Epithelial cell of prostate (primary cell): ENCODE results near the gene GNB1.
"Not testable (repeated sequence)": the region's sequence is repeated elsewhere in the genome, so short reads cannot be mapped to it uniquely, and the experiment has no call there.

ENCODE experiments used
- DNase-seq: peaks from one replicate; pipeline ENCODE4 v3.0.0-alpha.2; 2011; ENCODE audit warnings: low read depth, low spot score
- H3K27ac ChIP-seq: fragments of 450-650 bp; 2 replicates; pipeline ENCODE4 v1.5.1; 2017; ENCODE audit warnings: mild to moderate bottlenecking

GNB1 gene

GRCh38 chr1:1893291-1893985, 2.6 kb upstream of the GNB1 start:
- DNase-seq, result no peak
- H3K27ac ChIP-seq, result no peak overlapping the region

- DNase-seq, result no peak
- peak overlapping the region; percentile 85 for H3K27ac ChIP-seq
Observed at GRCh38 chr1:1892763-1893120, 1.9 kb upstream of the GNB1 start.

- DNase-seq, result peak; percentile 24
- H3K27ac ChIP-seq, result peak overlapping the region; percentile 85
Observed at GRCh38 chr1:1892079-1892762, 1.3 kb upstream of the GNB1 start.

GRCh38 chr1:1891349-1892078, 627 bp upstream of the GNB1 start:
- peak overlapping the region; percentile 85 for H3K27ac ChIP-seq
- DNase-seq, result no peak

GRCh38 chr1:1889847-1890505, 911 bp downstream of the GNB1 start:
- H3K27ac ChIP-seq, result peak overlapping the region; percentile 85
- no peak for DNase-seq

- peak overlapping the region; percentile 85 for H3K27ac ChIP-seq
- DNase-seq, result no peak
Observed at GRCh38 chr1:1889090-1889750, 1.7 kb downstream of the GNB1 start.

- DNase-seq, H3K27ac ChIP-seq: not testable (repeated sequence)
Observed at GRCh38 chr1:1883890-1884289, 7.0 kb downstream of the GNB1 start.

GRCh38 chr1:1883092-1883873, 7.6 kb downstream of the GNB1 start:
- no peak for DNase-seq
- H3K27ac ChIP-seq, result no peak overlapping the region

- DNase-seq, result no peak
- no peak overlapping the region for H3K27ac ChIP-seq
Observed at GRCh38 chr1:1881727-1882126, 9.2 kb downstream of the GNB1 start.

GRCh38 chr1:1880617-1881312, 10.1 kb downstream of the GNB1 start:
- no peak overlapping the region for H3K27ac ChIP-seq
- no peak for DNase-seq

GRCh38 chr1:1879942-1880341, 10.9 kb downstream of the GNB1 start:
- DNase-seq, result no peak
- no peak overlapping the region for H3K27ac ChIP-seq

GRCh38 chr1:1877865-1878436, 12.9 kb downstream of the GNB1 start:
- no peak for DNase-seq
- H3K27ac ChIP-seq, result no peak overlapping the region

- no peak for DNase-seq
- no peak overlapping the region for H3K27ac ChIP-seq
Observed at GRCh38 chr1:1876335-1876930, 14.5 kb downstream of the GNB1 start.

GRCh38 chr1:1875932-1876331, 15.0 kb downstream of the GNB1 start:
- no peak for DNase-seq
- H3K27ac ChIP-seq, result no peak overlapping the region

- DNase-seq, result no peak
- H3K27ac ChIP-seq, result no peak overlapping the region
Observed at GRCh38 chr1:1874901-1875300, 16.0 kb downstream of the GNB1 start.

- no peak overlapping the region for H3K27ac ChIP-seq
- DNase-seq, result no peak
Observed at GRCh38 chr1:1873186-1873585, 17.7 kb downstream of the GNB1 start.

GRCh38 chr1:1872329-1872994, 18.4 kb downstream of the GNB1 start:
- no peak overlapping the region for H3K27ac ChIP-seq
- DNase-seq, result no peak

GRCh38 chr1:1869469-1869868, 21.4 kb downstream of the GNB1 start:
- no peak overlapping the region for H3K27ac ChIP-seq
- DNase-seq, result no peak
